Measurements from ENCODE around the gene DICER1.
"Not testable (repeated sequence)": the region's sequence is repeated elsewhere in the genome, so short reads cannot be mapped to it uniquely, and the experiment has no call there.

The DICER1 gene, protein sequence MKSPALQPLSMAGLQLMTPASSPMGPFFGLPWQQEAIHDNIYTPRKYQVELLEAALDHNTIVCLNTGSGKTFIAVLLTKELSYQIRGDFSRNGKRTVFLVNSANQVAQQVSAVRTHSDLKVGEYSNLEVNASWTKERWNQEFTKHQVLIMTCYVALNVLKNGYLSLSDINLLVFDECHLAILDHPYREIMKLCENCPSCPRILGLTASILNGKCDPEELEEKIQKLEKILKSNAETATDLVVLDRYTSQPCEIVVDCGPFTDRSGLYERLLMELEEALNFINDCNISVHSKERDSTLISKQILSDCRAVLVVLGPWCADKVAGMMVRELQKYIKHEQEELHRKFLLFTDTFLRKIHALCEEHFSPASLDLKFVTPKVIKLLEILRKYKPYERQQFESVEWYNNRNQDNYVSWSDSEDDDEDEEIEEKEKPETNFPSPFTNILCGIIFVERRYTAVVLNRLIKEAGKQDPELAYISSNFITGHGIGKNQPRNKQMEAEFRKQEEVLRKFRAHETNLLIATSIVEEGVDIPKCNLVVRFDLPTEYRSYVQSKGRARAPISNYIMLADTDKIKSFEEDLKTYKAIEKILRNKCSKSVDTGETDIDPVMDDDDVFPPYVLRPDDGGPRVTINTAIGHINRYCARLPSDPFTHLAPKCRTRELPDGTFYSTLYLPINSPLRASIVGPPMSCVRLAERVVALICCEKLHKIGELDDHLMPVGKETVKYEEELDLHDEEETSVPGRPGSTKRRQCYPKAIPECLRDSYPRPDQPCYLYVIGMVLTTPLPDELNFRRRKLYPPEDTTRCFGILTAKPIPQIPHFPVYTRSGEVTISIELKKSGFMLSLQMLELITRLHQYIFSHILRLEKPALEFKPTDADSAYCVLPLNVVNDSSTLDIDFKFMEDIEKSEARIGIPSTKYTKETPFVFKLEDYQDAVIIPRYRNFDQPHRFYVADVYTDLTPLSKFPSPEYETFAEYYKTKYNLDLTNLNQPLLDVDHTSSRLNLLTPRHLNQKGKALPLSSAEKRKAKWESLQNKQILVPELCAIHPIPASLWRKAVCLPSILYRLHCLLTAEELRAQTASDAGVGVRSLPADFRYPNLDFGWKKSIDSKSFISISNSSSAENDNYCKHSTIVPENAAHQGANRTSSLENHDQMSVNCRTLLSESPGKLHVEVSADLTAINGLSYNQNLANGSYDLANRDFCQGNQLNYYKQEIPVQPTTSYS (N-terminal part only)

DNA sequence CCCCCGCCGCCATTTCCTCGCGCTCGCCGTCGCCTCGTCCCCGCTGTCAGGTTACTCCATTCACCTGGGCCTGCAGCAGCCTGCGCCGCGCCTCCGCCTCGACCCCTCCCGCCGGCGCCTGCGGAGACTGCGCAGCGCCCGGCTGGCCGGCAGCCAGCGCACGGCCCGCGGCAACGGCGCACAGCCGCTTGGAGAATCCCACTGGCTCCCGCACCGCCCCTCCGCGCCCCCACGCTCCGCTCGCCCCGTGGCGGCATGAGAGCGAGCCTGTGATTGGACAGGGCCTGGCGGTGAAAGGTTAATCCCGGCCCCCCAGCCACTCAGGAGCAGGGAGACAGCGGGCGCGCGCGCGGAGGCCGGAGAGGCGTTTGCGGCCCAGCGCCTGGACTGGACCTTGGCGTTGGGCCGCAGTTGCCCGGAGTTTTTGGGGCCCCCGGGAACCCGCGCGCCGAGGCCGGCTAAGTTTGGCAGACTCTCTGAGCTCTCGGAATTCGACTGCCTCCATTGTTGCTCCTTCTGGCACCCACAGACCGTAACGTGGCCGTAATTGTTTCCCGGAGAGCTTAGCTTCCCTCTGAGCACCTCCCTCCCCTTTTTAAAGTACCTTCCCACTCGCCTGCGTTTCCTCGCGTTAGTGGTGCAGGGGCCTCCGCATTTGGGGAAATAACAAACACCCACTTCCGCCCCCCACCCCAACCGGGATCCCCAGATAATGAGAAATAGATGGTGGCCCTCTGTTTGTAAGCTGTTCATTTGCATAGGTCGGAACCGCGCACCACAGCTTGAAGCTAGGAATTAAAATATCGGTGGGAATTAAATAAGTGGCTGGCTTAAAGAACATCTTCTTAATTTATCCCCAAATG, at the start of gene DICER1:
Gene DICER1, minus strand, starts transcription at position 203 of the 863 bp plus-strand sequence. CDS start 24,071 bp downstream, outside the sequence.
- peak; percentile 88 to 95 (median 94) for DNase-seq (ENCODE audit: low read depth in 2 of 3, low spot score in 2 of 3)

DNA sequence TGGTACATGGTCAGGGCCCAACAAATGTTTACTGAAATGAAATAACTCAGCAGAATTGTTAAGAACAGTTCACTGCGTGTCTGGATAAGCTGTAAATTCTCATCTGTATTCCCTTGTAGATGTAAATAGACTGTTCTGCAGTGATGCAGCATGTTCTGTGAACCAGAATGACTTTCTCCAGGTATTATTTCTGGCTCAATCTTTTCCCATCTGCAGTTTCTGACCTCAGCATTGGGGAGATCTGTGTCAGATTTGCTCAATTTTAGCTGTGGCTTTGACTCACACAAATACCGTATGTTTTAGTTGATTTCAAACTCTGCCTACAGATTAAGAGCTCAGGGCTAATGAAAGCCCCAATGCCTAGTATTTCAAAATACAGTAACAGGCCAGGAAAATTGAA, 49.2 kb upstream of the DICER1 start:
- no peak for DNase-seq (ENCODE audit: low read depth in 2 of 3, low spot score in 2 of 3)

DNA sequence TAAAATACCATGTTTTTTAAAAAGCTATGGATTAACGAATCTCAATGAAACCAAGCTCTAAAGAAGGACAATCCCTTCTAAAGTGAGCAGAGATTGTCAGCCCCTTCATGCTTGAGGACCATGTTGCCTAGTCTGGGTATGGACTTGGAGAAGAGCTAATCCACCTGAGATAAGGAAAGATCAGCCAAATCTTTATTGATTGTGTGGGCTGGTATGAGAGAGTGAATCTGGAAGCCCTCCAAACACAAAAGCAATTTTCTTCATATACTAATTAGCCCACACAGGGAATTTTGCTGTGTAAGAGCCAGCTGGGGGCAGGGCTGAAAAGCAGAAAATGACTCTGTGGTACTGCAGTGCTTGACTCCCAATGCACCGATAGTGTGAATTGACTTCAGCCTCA, 47.4 kb upstream of the DICER1 start:
- no peak for DNase-seq (ENCODE audit: low read depth in 2 of 3, low spot score in 2 of 3)

DNA sequence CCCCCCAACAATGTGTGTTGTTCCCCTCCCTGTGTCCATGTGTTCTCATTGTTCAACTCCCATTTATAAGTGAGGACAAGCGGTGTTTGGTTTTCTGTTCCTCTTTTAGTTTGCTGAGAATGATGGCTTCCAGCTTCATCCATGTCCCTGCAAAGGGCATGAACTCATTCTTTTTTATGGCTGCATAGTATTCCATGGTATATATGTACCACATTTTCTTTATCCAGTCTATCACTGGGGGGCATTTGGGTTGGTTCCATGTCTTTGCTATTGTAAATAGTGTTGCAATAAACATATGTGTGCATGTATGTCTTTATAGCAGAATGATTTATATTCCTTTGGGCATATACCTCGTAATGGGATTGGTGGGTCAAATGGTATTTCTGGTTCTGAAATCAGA, 44.4 kb upstream of the DICER1 start:
- DNase-seq (ENCODE audit: low read depth in 2 of 3, low spot score in 2 of 3), result not testable (repeated sequence)

DNA sequence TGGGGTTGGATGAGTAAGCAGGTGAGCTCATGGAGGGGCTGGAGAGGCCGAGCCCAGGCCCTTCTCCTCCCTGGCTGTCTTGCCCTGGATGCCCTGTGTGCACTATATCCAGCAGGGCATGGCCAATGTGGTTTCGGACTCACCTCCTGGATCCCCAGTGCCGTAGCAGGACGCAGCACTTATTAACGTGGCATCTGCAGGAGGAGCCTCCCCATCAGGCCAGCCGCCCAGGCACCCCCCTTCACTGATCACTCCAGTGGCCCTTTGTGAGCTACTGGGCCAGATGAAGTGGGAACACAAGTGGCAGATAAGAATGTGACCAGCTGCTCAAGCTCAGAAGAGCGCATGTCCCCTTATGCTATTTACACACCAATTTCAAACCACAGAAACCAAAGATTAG, 43.1 kb upstream of the DICER1 start:
- DNase-seq (ENCODE audit: low read depth in 2 of 3, low spot score in 2 of 3), result no peak

DNA sequence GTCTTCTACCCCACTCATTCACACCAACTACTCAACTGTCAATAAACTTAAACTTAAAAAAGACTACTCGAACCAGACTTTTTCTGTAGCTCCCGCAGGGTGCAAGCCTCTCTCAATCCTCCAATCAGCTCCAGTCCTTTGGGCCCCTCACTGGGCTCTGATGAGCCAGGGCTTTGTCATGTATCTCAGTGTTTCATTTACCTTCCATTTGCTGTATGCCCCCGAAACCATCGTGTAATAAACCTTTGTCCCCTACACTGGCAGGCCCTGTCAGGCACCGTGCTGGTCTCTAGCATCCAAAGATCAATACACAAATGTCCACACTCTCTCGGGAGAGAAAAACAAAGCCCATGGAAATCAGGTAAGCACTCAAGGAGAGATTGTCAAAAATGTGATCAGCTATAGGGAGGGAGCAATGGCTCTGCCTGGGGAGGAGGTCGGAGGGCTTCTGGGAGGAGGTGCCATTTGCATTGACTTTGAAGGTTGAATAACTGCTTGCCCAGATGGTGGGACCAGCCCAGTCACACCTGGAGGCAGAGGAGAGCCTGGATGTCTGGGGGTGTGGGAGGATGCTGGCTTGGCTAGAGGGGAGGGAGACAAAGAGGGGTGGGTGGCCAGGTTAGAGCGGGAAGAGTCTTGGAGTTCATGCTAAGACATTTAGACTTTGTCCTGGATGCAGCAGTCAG, 42.1 kb upstream of the DICER1 start:
- no peak for DNase-seq (ENCODE audit: low read depth in 2 of 3, low spot score in 2 of 3)

DNA sequence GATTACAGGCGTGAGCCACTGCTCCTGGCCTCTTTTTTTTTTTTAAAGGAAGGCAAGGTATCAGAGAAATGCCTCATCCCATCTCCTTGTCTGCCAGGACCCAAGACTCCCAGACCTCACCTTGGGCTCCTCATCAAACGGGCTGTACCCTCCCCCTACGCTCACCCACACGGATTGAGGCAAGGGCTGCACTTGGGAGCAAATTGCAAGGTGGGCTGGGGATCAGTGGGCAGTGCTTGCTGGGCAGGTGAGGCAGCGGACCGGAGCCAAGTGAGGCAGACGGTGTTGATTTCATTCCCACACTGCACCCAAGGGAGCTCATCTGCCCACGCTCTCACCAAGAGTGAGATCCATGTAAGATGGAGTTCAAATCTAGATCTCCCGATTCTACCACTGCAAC, 41.0 kb upstream of the DICER1 start:
- DNase-seq (ENCODE audit: low read depth in 2 of 3, low spot score in 2 of 3), result no peak

DNA sequence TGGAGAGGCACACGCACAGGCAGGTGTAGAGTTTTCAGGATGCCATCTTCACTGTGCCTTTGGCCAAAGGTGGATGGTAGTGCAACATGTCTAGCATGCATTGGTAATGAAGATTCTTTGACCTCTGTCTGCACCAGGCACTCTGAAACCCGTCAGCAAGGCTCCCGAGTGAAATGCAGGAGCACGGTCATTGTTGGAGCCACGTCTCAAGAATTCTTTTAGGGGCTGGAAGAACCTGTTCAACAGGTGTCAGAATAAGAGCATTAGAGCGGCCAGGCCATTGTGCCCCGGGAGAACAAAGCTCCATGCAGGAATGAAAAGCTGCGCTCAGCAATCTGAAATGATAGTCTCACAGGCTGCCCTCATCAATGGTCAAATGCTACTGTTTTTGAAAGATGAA, 40.2 kb upstream of the DICER1 start:
- no peak for DNase-seq (ENCODE audit: low read depth in 2 of 3, low spot score in 2 of 3)

DNA sequence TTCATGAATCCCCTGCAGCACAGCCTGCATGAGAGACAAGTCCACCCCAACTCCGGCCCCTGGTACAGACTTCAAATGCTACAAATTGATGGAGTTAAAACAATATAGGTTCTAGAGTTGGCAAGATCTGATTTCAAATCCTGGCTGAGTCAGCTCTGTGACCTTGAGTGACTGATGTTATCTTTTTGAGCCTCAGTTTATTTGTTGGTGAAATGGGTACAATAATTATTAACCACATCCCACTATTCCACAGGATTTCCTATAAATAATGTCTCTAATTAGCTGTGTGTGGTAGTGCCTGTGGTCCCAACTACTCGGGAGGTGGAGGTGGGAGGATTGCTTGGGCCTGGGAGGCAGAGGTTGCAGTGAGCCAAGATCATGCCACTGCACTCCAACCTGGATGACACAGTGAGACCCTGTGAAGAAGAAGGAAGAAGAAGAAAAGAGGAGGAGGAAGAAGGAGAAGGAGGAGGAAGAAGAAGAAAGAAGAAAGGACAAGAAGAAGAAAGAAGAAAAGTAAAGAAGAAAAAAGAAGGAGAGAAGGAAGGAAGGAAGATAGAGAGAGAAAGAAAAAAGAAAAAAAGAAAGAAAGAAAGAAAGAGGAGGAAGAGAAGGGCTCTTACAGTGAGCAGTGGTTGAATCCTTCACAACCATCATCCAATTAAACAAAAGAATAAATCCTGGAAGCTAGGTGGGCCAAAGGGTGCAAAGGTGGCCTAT, 39.7 kb upstream of the DICER1 start:
- no peak for DNase-seq (ENCODE audit: low read depth in 2 of 3, low spot score in 2 of 3)

DNA sequence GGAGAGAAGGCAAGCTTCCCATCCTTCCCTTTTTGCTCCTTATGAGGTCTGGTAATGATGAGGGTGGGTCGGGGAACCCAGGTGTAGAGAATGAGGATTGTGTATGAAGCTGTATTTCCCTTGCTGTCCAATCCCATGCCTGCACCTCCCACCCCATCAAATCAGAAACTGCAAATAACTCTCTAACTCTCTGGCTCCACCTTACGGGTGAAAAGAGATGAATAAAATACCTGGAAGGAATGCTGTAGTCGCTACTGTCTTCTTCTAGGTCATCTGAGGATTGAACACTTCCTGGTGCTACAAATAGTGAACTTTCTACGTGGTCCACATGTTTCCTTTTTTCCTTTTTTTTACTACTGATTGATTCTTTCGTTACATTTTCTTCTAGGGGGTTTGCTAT, 38.9 kb upstream of the DICER1 start:
- DNase-seq (ENCODE audit: low read depth in 2 of 3, low spot score in 2 of 3), result no peak

DNA sequence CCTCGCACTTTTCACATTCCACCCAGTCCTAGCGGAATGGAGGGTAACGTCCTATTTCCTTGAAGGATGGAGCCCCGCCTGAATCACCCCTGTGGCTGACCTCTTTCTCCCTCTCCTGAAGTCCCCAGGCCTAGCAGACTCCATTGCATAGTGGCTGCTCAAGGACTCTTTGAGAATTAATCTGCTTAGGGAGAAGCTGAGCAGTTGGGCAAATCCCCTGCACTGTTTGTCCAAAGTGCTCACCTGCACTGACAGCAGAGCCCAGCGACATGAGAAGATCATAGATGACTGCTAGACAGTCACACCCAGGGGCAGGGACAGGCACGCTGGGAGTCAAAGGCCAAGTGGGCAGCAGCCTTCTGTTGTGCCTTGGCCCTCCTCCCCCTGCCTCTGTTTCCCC, 37.7 kb upstream of the DICER1 start:
- no peak for DNase-seq (ENCODE audit: low read depth in 2 of 3, low spot score in 2 of 3)

DNA sequence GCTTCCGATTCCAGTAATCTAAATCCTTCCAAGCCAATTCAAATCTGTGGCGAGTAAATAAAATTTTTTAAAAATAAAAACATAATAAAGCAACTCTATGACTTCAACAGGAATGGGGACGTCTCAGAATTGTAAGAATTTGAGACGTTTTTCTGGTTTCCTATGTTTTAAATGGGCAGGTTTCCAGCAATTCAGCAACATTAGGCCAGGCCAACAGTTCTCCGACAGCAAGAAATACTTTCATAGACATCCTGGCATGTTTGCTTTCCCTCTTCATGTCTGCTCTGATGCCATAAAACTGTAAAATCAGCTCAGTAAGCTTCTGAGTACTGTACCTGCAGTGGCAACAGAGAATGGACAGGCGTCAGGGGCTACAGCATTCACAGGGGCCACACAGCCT, 35.8 kb upstream of the DICER1 start:
- no peak for DNase-seq (ENCODE audit: low read depth in 2 of 3, low spot score in 2 of 3)

DNA sequence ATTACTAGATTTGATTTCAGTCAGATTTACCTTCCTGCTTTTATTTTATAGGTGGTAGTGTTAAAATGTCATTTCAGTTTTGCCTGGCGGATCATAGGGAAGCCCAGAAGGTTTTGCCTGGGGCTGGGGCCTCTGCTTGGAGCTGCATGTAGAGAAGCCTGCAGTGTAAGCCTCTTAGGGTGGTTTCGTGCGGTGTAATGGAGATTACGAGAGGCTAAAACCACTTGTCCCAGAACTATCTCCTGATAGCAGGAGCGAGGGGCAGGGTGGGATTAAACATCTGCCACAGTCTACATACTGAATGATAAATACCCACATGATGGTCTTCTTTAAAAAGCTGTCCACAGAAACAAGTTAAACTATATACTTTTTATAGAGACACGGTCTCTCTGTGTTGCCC, 35.0 kb upstream of the DICER1 start:
- DNase-seq (ENCODE audit: low read depth in 2 of 3, low spot score in 2 of 3), result no peak

DNA sequence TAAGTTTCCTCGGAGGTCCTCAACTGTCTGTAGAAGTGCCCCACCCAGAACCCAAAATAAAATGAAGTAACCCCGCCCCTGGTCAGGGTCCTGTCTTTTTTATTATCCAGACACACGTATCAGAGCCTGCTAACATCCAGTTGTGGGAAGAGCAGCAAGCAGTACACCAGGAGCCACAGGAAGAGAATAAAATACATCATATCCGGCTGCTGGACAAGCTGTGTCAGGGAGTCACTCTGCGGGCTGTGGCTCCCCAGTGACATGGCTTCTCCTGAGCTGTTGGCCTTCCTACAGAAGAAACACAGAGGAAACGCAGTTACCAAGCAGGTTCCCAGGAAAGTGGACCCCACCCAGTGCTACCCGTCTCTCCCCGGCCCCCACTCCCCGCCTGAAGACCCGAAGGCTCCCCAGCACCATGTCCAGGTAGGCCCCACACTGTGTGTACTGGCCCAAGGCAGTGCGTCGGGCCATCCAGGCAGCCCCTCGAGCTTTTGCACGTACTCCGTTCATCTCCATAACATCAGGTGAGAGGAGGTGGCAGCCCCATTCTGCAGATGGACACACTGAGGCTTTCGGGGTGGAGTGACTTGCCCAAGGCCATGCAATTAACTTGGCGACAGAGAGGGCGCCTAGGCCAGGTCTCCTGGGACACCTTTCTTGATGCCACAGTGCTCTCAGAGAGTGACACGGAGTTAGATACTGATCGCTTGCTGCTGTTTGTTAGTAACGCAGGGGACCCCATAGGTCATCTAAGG, 34.3 kb upstream of the DICER1 start:
- no peak for DNase-seq (ENCODE audit: low read depth in 2 of 3, low spot score in 2 of 3)

DNA sequence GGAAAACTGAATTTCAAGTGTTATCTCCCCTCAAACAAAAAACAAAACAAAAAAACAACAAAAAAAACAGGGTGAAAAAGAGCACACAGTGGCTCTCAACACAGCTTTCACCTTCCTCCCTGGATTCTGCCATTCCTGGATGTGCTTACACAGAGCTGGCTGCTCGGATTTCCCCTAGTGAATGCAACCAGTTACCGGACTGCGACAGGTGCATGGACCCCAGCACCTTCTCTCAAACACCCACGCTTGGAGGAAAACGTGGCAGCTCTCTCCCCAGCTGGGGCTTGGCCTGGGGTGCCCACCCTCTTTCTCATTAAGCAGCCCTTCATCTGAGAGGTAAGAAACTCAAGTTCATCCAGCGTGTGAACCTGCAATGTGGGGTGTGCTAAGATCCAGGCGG, 33.5 kb upstream of the DICER1 start:
- no peak for DNase-seq (ENCODE audit: low read depth in 2 of 3, low spot score in 2 of 3)

DNA sequence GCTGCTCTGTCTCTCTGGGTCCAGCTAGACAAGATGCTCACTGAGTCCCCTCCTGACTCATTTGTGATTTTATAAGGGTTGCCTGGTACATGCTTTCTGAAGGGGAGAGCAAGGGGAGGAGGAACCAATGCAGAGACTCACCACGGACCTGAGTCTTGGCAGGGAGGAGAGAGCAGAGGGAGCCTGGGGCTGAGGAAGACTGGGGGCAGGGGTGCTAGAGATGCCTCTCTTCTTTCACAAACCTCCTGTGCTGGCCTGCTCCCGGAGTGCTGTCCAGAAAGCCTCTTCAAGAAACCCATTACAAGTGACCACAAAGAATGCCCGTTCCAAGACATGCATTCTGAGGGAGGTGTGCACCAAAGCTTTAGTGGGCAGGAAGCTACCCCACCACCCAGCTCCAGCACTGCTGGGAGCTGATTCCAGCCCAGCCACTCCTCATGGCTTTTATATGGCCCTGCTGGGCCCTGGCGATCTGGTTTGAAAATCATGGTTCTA, 33.1 kb upstream of the DICER1 start:
- DNase-seq (ENCODE audit: low read depth in 2 of 3, low spot score in 2 of 3), result no peak

DNA sequence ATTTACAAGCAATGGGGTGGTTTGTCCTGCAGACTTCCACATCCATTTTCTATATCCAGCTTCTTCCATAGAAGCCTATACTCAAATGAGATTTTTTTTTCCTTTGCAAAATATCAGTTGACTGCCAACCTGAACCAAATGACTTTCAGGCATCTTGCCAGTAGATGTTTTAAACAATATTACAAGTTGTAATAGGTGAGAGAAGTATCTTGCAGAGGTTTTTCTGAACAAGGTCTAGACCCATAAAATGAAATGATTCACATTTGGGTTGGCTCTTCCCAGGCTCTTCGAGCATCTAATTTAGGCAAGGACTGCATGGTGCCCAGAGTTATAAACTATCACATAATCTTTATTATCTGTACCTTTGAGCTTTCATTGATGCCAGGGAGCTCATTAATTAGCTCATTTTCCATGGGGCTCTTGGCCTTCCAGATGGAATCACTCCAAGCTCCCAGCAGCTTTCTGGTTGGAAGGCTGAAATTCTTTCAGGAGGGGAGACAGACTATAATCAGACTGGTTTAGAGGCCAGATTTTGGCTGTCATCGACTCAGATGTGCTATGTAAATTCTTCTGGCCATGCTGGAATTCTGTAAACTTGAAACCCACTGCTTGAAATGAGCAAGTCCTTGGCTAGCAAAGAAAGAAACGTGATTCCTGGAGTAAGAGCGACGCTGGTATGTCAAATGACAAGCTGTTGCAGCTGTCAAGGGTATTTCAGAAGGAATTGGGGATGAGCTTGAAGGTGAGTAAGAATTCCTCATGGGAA, 32.2 kb upstream of the DICER1 start:
- DNase-seq (ENCODE audit: low read depth in 2 of 3, low spot score in 2 of 3), result no peak

DNA sequence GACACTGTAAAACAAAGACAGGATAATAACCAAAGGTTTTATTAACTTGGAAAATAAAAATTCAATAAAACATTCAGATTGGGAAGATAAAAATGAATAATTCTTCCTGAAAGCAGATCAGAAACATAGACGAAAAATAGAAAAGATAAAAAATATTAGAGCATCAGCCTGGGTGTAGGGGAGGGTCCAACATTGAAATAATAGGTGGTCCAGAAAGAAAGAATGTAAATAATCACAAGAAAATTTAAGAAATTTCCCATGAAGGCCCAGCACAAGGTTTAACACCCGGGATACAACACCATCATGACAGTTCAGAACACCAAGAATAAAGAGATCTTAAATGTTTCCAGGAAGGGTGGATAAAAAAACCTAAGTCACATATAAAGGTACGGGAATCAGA, 31.1 kb upstream of the DICER1 start:
- no peak for DNase-seq (ENCODE audit: low read depth in 2 of 3, low spot score in 2 of 3)
